GM12878 (cell line): ENCODE data around the gene DYSF. TPM values are rescaled to one million over a fixed set of nuclear protein-coding genes. Genes with fewer than 3 reads are reported as not detected.

Experiments used
- ATAC-seq: fragments of 200-7000 bp; cut with Tn5 transposase; 3 replicates; pipeline ENCODE4 v1.9.1; 2020; ENCODE audit warnings: mild to moderate bottlenecking, moderate library complexity
- BruUV-seq: library from RNA; stranded (reverse); fragments of 400-500 nt; replicated peaks from 2 replicates; lab custom pipeline; 2021; lab: Mats Ljungman, UMichigan
- CTCF ChIA-PET: fragments of 300-600 bp; sonication (Branson Sonifier 250); formaldehyde crosslinking; extraction: SDS; loops from one replicate; lab custom pipeline; 2021; ENCODE audit warnings: inconsistent platforms; lab: Yijun Ruan, JAX
- POLR2A ChIA-PET: fragments of 350-600 bp; formaldehyde crosslinking; extraction: SDS; loops from one replicate; lab custom pipeline; 2021; ENCODE audit warnings: inconsistent platforms; lab: Charles Lee
- RAD21 ChIA-PET: fragments of 300-600 bp; sonication (Branson Sonifier 250); formaldehyde crosslinking; loops from one replicate; lab custom pipeline; 2023; ENCODE audit warnings: antibody characterized with exemption; ENCODE audit not compliant: unreplicated experiment; lab: Charles Lee
- SMC1A ChIA-PET: fragments of 300-600 bp; sonication (Branson Sonifier 250); formaldehyde crosslinking; loops from one replicate; lab custom pipeline; 2023; ENCODE audit not compliant: unreplicated experiment, uncharacterized antibody; lab: Charles Lee
- DNase-seq: peaks from one replicate; pipeline ENCODE4 v3.0.0-alpha.2; 2011; ENCODE audit warnings: low read depth, low spot score
- FAIRE-seq: peaks from 3 replicates; lab custom pipeline; 2011; peaks lifted over from hg19 to GRCh38; lab: Jason Lieb, UNC
- H2AFZ ChIP-seq: 2 replicates; pipeline ENCODE4 v1.6.0; 2011; ENCODE audit warnings: low read depth, low read length, control low read depth; ENCODE audit not compliant: control insufficient read depth
- H3K27ac ChIP-seq: 2 replicates; pipeline ENCODE4 v1.5.1; 2011; ENCODE audit warnings: control low read depth; ENCODE audit not compliant: control insufficient read depth, insufficient read depth
- H3K27me3 ChIP-seq, 2 experiments: replicated peaks in 1 of 2; 2 replicates each; pipeline versions ENCODE4 v1.6.0 to v1.6.1; 2011; ENCODE audit warnings: low read length in 1 of 2; ENCODE audit not compliant: control insufficient read depth in 2 of 2, insufficient read depth in 2 of 2
- H3K36me3 ChIP-seq, 2 experiments: 2 replicates each; pipeline ENCODE4 v1.5.1; 2011; ENCODE audit warnings: low read length in 1 of 2; ENCODE audit not compliant: control insufficient read depth in 2 of 2, insufficient read depth in 2 of 2
- H3K4me1 ChIP-seq: 2 replicates; pipeline ENCODE4 v1.6.1; 2011; ENCODE audit warnings: mild to moderate bottlenecking, low read length, moderate library complexity, mixed read lengths; ENCODE audit not compliant: control insufficient read depth, insufficient read depth
- H3K4me2 ChIP-seq: 2 replicates; pipeline ENCODE4 v1.6.0; 2011; ENCODE audit warnings: control low read depth; ENCODE audit not compliant: control insufficient read depth, insufficient read depth
- H3K4me3 ChIP-seq: fragments of 200-600 bp; sonication (generic); 2 replicates; pipeline ENCODE4 v1.5.1; 2016
- H3K79me2 ChIP-seq: 2 replicates; pipeline ENCODE4 v1.6.0; 2011; ENCODE audit warnings: low read length; ENCODE audit not compliant: control insufficient read depth, insufficient read depth
- H3K9ac ChIP-seq: 2 replicates; pipeline ENCODE4 v1.8.0; 2011; ENCODE audit warnings: low read length, control low read depth, mixed read lengths; ENCODE audit not compliant: control insufficient read depth, insufficient read depth
- H3K9me3 ChIP-seq: replicated peaks from 3 replicates; pipeline ENCODE4 v1.5.1; 2011; ENCODE audit warnings: mild to moderate bottlenecking, low read length; ENCODE audit not compliant: control insufficient read depth, insufficient read depth
- H4K20me1 ChIP-seq: 2 replicates; pipeline ENCODE4 v1.6.0; 2011; ENCODE audit not compliant: control insufficient read depth, insufficient read depth
- ATF3 ChIP-seq: IDR thresholded peaks from 2 replicates; pipeline ENCODE4 v1.6.1; 2011; ENCODE audit warnings: low read depth, mild to moderate bottlenecking, low read length, moderate library complexity, borderline replicate concordance; ENCODE audit errors: extremely low read depth
- BCL3 ChIP-seq: IDR thresholded peaks from 2 replicates; pipeline ENCODE4 v1.6.1; 2011; ENCODE audit warnings: borderline replicate concordance, low read depth, mild to moderate bottlenecking, moderate library complexity, low read length; ENCODE audit not compliant: insufficient read depth, poor library complexity, severe bottlenecking
- BRCA1 ChIP-seq: IDR thresholded peaks from 2 replicates; pipeline ENCODE4 v1.6.1; 2011; ENCODE audit warnings: low read depth, low read length, improper control_type of control experiment
- CEBPB ChIP-seq, 2 experiments: fragments of 150-350 bp in 1 of 2; IDR thresholded peaks; 2 replicates each; pipeline ENCODE4 v1.6.1; 2012 to 2014; ENCODE audit warnings: low read depth in 2 of 2, low read length in 2 of 2, borderline replicate concordance in 1 of 2, inconsistent platforms in 1 of 2
- ELK1 ChIP-seq: IDR thresholded peaks from 2 replicates; pipeline ENCODE4 v1.6.1; 2012; ENCODE audit warnings: low read depth, low read length, improper control_type of control experiment
- MYC ChIP-seq: IDR thresholded peaks from 2 replicates; pipeline ENCODE4 v1.6.1; 2011; ENCODE audit warnings: mild to moderate bottlenecking, low read length, moderate library complexity, inconsistent platforms; ENCODE audit not compliant: insufficient read depth, insufficient replicate concordance, insufficient read length, severe bottlenecking
- REST ChIP-seq: IDR thresholded peaks from 2 replicates; pipeline ENCODE4 v1.6.1; 2012; ENCODE audit warnings: mild to moderate bottlenecking, low read depth, low read length
- ZNF274 ChIP-seq: IDR thresholded peaks from one replicate; pipeline ENCODE4 v1.8.0; 2011; ENCODE audit not compliant: insufficient read length, insufficient read depth
- WGBS: methylation state at CpG from one replicate; pipeline ENCODE4 v1.1.6; 2016; ENCODE audit warnings: low lambda C conversion rate; ENCODE audit not compliant: insufficient replicate concordance, insufficient coverage; ENCODE audit errors: missing lambda C conversion rate; 5-methylcytosine and 5-hydroxymethylcytosine counted together
- in situ Hi-C: fragments of 300-500 bp; cut with MboI; formaldehyde crosslinking; loops from 9 replicates; pipeline ENCODE4 v1.14.3; 2018; ENCODE audit warnings: mixed read lengths
- intact Hi-C: fragments of 100-400 bp; cut with micrococcal nuclease; formaldehyde crosslinking; loops from one replicate; pipeline ENCODE4 v1.14.2; 2022; ENCODE audit not compliant: unreplicated experiment
- polyA plus RNA-seq, 11 experiments: library from polyadenylated mRNA; depleted of rRNA in 4 of 11; unstranded in 6 of 11; stranded (reverse) in 5 of 11; fragments of >200 nt; fragmentation: Nextera tagmentation in 4 of 11; fragmentation: Illumina TruSeq in 1 of 11; extraction: Ambion mirVana in 4 of 11; extraction: Trizol in 1 of 11; gene quantifications; 1 replicate in 1 of 11; 2 replicates in 10 of 11; pipeline versions ENCODE4 v1.2.1 to v1.2.3, GENCODE V29; 2011 to 2016; ENCODE audit warnings: inconsistent platforms in 2 of 11, missing spikeins in 2 of 11, low read depth in 1 of 11
- total RNA-seq, 4 experiments: library from RNA; depleted of rRNA in 3 of 4; stranded (reverse); fragments of >200 nt in 3 of 4; fragmentation: Illumina TruSeq in 1 of 4; extraction: Trizol in 1 of 4; gene quantifications; 2 replicates each; pipeline versions ENCODE4 v1.2.1 to v1.2.3, GENCODE V29; 2013 to 2021

The DYSF gene
- total and polyA plus RNA-seq, 10 of the 15 experiments (the other 5 are each of a cell fraction or from before 2014, with no cell fraction given) = under 0.01 to 0.15 (median 0.03) TPM; not detected in 7

GRCh38 chr2:71634567-71634966, 181.2 kb downstream of the DYSF start (continued):
- TF ChIP-seq REST (no peak), ZNF274 (no peak), MYC (no peak)
- TF ChIP-seq, all 136 proteins: peak for 0

- H3K79me2 ChIP-seq = no peaks in the 10 kb centered on the region
- DNase-seq (no peak), ATAC-seq (no peak), FAIRE-seq (no peak)
- H3K4me1 ChIP-seq = no peaks in the 10 kb centered on the region
- H3K27ac ChIP-seq = no peak overlapping the region
- ChIA-PET POLR2A (no interaction called here), CTCF (no interaction called here), RAD21 (no interaction called here), SMC1A (no interaction called here)
- H3K36me3 ChIP-seq = no peaks in the 10 kb centered on the region
- no peak for TF ChIP-seq ATF3
- no peak for TF ChIP-seq BCL3
- no peak for TF ChIP-seq BRCA1
- no peak for TF ChIP-seq CEBPB (IDR thresholded peaks at IDR 0.05; ENCODE audit: borderline replicate concordance in 1 of 2, low read depth in 2 of 2, low read length in 2 of 2)
- no peak for TF ChIP-seq ELK1
- WGBS = 8% methylated on average over 5 of the region's 5 CpGs
- no peak overlapping the region for H3K4me3 ChIP-seq
- no peak overlapping the region for H3K9ac ChIP-seq
- no peak overlapping the region for H3K4me2 ChIP-seq
- H4K20me1 ChIP-seq = no peaks in the 10 kb centered on the region
- intact Hi-C loops = no loop called here
- no peaks in the 10 kb centered on the region; a peak in 2 of 4 replicates for H3K27me3 ChIP-seq
- H2AFZ ChIP-seq = no peak overlapping the region
- in situ Hi-C loops = no loop called here
- no TSS peak for BruUV-seq
- H3K9me3 ChIP-seq = no peaks in the 10 kb centered on the region
Measured at GRCh38 chr2:71635798-71636197, 182.4 kb downstream of the DYSF start.
